Occipital lobe (tissue), 2 donors: ENCODE results near the gene ARNT2. TPM values are rescaled to one million over a fixed set of nuclear protein-coding genes. Genes with fewer than 3 reads are reported as not detected.

ENCODE experiments used
- DNase-seq: peaks from one replicate; lab custom pipeline; 2025; lab: John Stamatoyannopoulos, UW
- total RNA-seq: library from RNA; depleted of rRNA; stranded (reverse); fragments of >200 nt; gene quantifications from one replicate; pipeline ENCODE4 v1.2.3, GENCODE V29; 2014

ARNT2 gene
- total RNA-seq, 1 donor from 2014 or later, result 56.6 TPM

GRCh38 chr15:80551348-80551747 lies 147.2 kb downstream of the ARNT2 start:
- DNase-seq, result no peak

- no peak for DNase-seq
These were observed 150.4 kb downstream of the ARNT2 start for GRCh38 chr15:80554560-80554959.

- DNase-seq, result no peak
These were observed 152.6 kb downstream of the ARNT2 start for GRCh38 chr15:80556694-80557367.

- DNase-seq, result no peak
These were observed 153.5 kb downstream of the ARNT2 start for GRCh38 chr15:80557441-80558234.

GRCh38 chr15:80558631-80559319 lies 154.6 kb downstream of the ARNT2 start:
- no peak for DNase-seq

- no peak for DNase-seq
These were observed 155.1 kb downstream of the ARNT2 start for GRCh38 chr15:80559320-80559693.

- no peak for DNase-seq
These were observed 155.6 kb downstream of the ARNT2 start for GRCh38 chr15:80559761-80560160.

GRCh38 chr15:80560601-80561400 lies 156.6 kb downstream of the ARNT2 start:
- DNase-seq, result no peak

GRCh38 chr15:80561500-80561899 lies 157.3 kb downstream of the ARNT2 start:
- no peak for DNase-seq

GRCh38 chr15:80562033-80562432 lies 157.9 kb downstream of the ARNT2 start:
- no peak for DNase-seq

GRCh38 chr15:80562846-80563245 lies 158.7 kb downstream of the ARNT2 start:
- no peak for DNase-seq

GRCh38 chr15:80563372-80563997 lies 159.3 kb downstream of the ARNT2 start:
- DNase-seq, result no peak

GRCh38 chr15:80564056-80564455 lies 159.9 kb downstream of the ARNT2 start:
- DNase-seq, result no peak

GRCh38 chr15:80565398-80565797 lies 161.2 kb downstream of the ARNT2 start:
- no peak for DNase-seq

- no peak for DNase-seq
These were observed 161.8 kb downstream of the ARNT2 start for GRCh38 chr15:80565988-80566387.

GRCh38 chr15:80567721-80568157 lies 163.6 kb downstream of the ARNT2 start:
- DNase-seq, result peak; percentile 60

- peak; percentile 47 for DNase-seq
These were observed 164.1 kb downstream of the ARNT2 start for GRCh38 chr15:80568298-80568697.

- no peak for DNase-seq
These were observed 164.9 kb downstream of the ARNT2 start for GRCh38 chr15:80568876-80569605.

GRCh38 chr15:80569656-80570055 lies 165.5 kb downstream of the ARNT2 start:
- no peak for DNase-seq

GRCh38 chr15:80570553-80570952 lies 166.4 kb downstream of the ARNT2 start:
- DNase-seq, result no peak
